HCT116 (cell line): ENCODE measurements around the gene CHN1. TPM values are rescaled to one million over a fixed set of nuclear protein-coding genes. Genes with fewer than 3 reads are reported as not detected.

Source experiments
- ATAC-seq: fragments of 200-7000 bp; cut with Tn5 transposase; 2 replicates; pipeline ENCODE4 v1.9.1; 2020; ENCODE audit warnings: mild to moderate bottlenecking, moderate library complexity
- BruUV-seq: library from RNA; stranded (reverse); fragments of 400-500 nt; replicated peaks from 2 replicates; lab custom pipeline; 2021; lab: Mats Ljungman, UMichigan
- CTCF ChIA-PET: fragments of 300-600 bp; sonication (Branson Sonifier 250); formaldehyde crosslinking; loops from one replicate; lab custom pipeline; 2021; ENCODE audit warnings: antibody characterized with exemption; lab: Charles Lee
- POLR2A ChIA-PET: fragments of 300-600, 350-600 bp; sonication (Branson Sonifier 250); formaldehyde crosslinking; loops from one replicate; lab custom pipeline; 2021; ENCODE audit warnings: antibody characterized with exemption; lab: Charles Lee
- RAD21 ChIA-PET, 2 experiments: fragments of 300-600 bp; sonication (Branson Sonifier 250); formaldehyde crosslinking; loops; one replicate each; lab custom pipeline; 2023; ENCODE audit warnings: low total read pairs in 2 of 2; ENCODE audit not compliant: uncharacterized antibody in 2 of 2, unreplicated experiment in 2 of 2, low non-redundant PET in 1 of 2; lab: Charles Lee
- DNase-seq: peaks from one replicate; pipeline ENCODE4 v3.0.0-alpha.2; 2010; ENCODE audit warnings: low read depth, low spot score
- H2AFZ ChIP-seq: fragments of 200-600 bp; shearing (Covaris generic), sonication (generic); 2 replicates; pipeline ENCODE4 v1.6.1; 2017; ENCODE audit warnings: low read depth, mixed run types, mixed read lengths, antibody characterized with exemption, low read length; ENCODE audit not compliant: poor library complexity, severe bottlenecking
- H3K27ac ChIP-seq: 2 replicates; pipeline ENCODE4 v1.5.1; 2012; ENCODE audit warnings: low read depth, low read length
- H3K27me3 ChIP-seq: fragments of 200-600 bp; sonication (generic); 2 replicates; pipeline ENCODE4 v1.6.1; 2016; ENCODE audit warnings: mixed run types, low read length, mixed read lengths; ENCODE audit not compliant: insufficient read depth
- H3K36me3 ChIP-seq, 2 experiments: fragments of 200-500 bp in 1 of 2; fragments of 200-600 bp in 1 of 2; sonication (Bioruptor generic) in 1 of 2; sonication (generic) in 1 of 2; 2 replicates each; pipeline versions ENCODE4 v1.5.1 to v1.6.1; 2014 to 2016; ENCODE audit warnings: low read length in 2 of 2, inconsistent platforms in 1 of 2, mixed read lengths in 1 of 2, mixed run types in 1 of 2; ENCODE audit not compliant: insufficient read depth in 2 of 2, control insufficient read depth in 1 of 2
- H3K4me1 ChIP-seq, 2 experiments: fragments of 200-600 bp in 1 of 2; sonication (generic) in 1 of 2; 2 replicates each; pipeline versions ENCODE4 v1.5.1 to v1.6.1; 2012 to 2017; ENCODE audit warnings: low read length in 2 of 2, inconsistent platforms in 1 of 2, mild to moderate bottlenecking in 1 of 2, mixed read lengths in 1 of 2, mixed run types in 1 of 2, moderate library complexity in 1 of 2; ENCODE audit not compliant: insufficient read depth in 2 of 2, control insufficient read depth in 1 of 2
- H3K4me2 ChIP-seq: fragments of 200-600 bp; sonication (generic); 2 replicates; pipeline ENCODE4 v1.6.1; 2017; ENCODE audit warnings: mixed run types, low read length, mixed read lengths
- H3K4me3 ChIP-seq, 2 experiments: fragments of 200-600 bp in 1 of 2; sonication (generic) in 1 of 2; replicated peaks in 1 of 2; 2 replicates each; pipeline ENCODE4 v1.5.1; 2011 to 2016; ENCODE audit warnings: low read length in 2 of 2, control low read depth in 1 of 2, low read depth in 1 of 2, mild to moderate bottlenecking in 1 of 2, mixed read lengths in 1 of 2, mixed run types in 1 of 2
- H3K79me2 ChIP-seq: fragments of 200-600 bp; sonication (generic); 2 replicates; pipeline ENCODE4 v1.6.1; 2017; ENCODE audit warnings: mild to moderate bottlenecking, mixed run types, low read length, moderate library complexity, mixed read lengths; ENCODE audit not compliant: insufficient read depth
- H3K9ac ChIP-seq: fragments of 200-600 bp; sonication (generic); 2 replicates; pipeline ENCODE4 v1.6.1; 2016; ENCODE audit warnings: low read length, mixed read lengths
- H3K9me2 ChIP-seq: fragments of 200-600 bp; sonication (generic), shearing (Covaris generic); 2 replicates; pipeline ENCODE4 v1.6.1; 2017; ENCODE audit warnings: mixed run types, mild to moderate bottlenecking, moderate library complexity; ENCODE audit not compliant: insufficient read depth
- H3K9me3 ChIP-seq, 2 experiments: fragments of 200-500 bp in 1 of 2; fragments of 200-600 bp in 1 of 2; sonication (Bioruptor generic) in 1 of 2; sonication (generic) in 1 of 2; 2 replicates each; pipeline ENCODE4 v1.6.1; 2014 to 2017; ENCODE audit warnings: low read length in 2 of 2, mixed read lengths in 2 of 2, inconsistent platforms in 1 of 2, low read depth in 1 of 2, mild to moderate bottlenecking in 1 of 2, mixed run types in 1 of 2, moderate library complexity in 1 of 2; ENCODE audit not compliant: control insufficient read depth in 1 of 2, insufficient read depth in 1 of 2
- H4K20me1 ChIP-seq: fragments of 200-600 bp; sonication (generic), shearing (Covaris generic); 2 replicates; pipeline ENCODE4 v1.6.1; 2017; ENCODE audit warnings: mixed run types, mild to moderate bottlenecking, moderate library complexity; ENCODE audit not compliant: insufficient read depth
- CEBPB ChIP-seq: IDR thresholded peaks from 2 replicates; pipeline ENCODE4 v1.6.1; 2012; ENCODE audit warnings: low read depth
- CTCF ChIP-seq, 3 experiments: fragments of 200-600 bp in 1 of 3; sonication (generic) in 1 of 3; IDR thresholded peaks in 2 of 3; conservative IDR thresholded peaks in 1 of 3; 2 replicates each; pipeline ENCODE4 v1.5.1; 2012 to 2017; ENCODE audit warnings: low read depth in 2 of 3, low read length in 2 of 3, antibody characterized with exemption in 1 of 3, borderline replicate concordance in 1 of 3, control low read depth in 1 of 3, mild to moderate bottlenecking in 1 of 3, mixed read lengths in 1 of 3, mixed run types in 1 of 3, moderate library complexity in 1 of 3; ENCODE audit not compliant: insufficient read depth in 1 of 3
- EGR1 ChIP-seq: IDR thresholded peaks from 2 replicates; pipeline ENCODE4 v1.6.1; 2012; ENCODE audit warnings: low read depth
- ELF1 ChIP-seq: IDR thresholded peaks from 2 replicates; pipeline ENCODE4 v1.6.1; 2012; ENCODE audit warnings: low read depth, borderline replicate concordance
- EZH2 ChIP-seq: fragments of 200-600 bp; sonication (generic); IDR thresholded peaks from 2 replicates; pipeline ENCODE4 v1.6.1; 2017; ENCODE audit warnings: antibody characterized with exemption, mixed run types
- JUND ChIP-seq: IDR thresholded peaks from 2 replicates; pipeline ENCODE4 v1.6.1; 2012
- MAX ChIP-seq: IDR thresholded peaks from 2 replicates; pipeline ENCODE4 v1.6.1; 2012
- POLR2A ChIP-seq: IDR thresholded peaks from 2 replicates; pipeline ENCODE4 v1.7.0; 2011; ENCODE audit warnings: borderline replicate concordance; ENCODE audit not compliant: insufficient read depth, insufficient read length; ENCODE audit errors: extremely low read depth
- POLR2AphosphoS5 ChIP-seq: IDR thresholded peaks from 2 replicates; pipeline ENCODE4 v1.6.1; 2011; ENCODE audit warnings: mild to moderate bottlenecking, low read depth, low read length, moderate library complexity
- RAD21 ChIP-seq: IDR thresholded peaks from 2 replicates; pipeline ENCODE4 v1.6.1; 2012; ENCODE audit warnings: low read depth, mild to moderate bottlenecking
- SIN3A ChIP-seq: IDR thresholded peaks from 2 replicates; pipeline ENCODE4 v1.6.1; 2012; ENCODE audit warnings: low read depth
- SRF ChIP-seq: IDR thresholded peaks from 2 replicates; pipeline ENCODE4 v1.6.1; 2012; ENCODE audit warnings: low read depth
- YY1 ChIP-seq: IDR thresholded peaks from 2 replicates; pipeline ENCODE4 v1.6.1; 2011; ENCODE audit warnings: low read length, low read depth, moderate library complexity, mild to moderate bottlenecking; ENCODE audit not compliant: insufficient replicate concordance; ENCODE audit errors: extremely low read depth
- ZFX ChIP-seq: fragments of 450-650 bp; IDR thresholded peaks from 2 replicates; pipeline ENCODE4 v1.6.1; 2017
- ZNF274 ChIP-seq: fragments of 200-500 bp; sonication (Bioruptor generic); IDR thresholded peaks from 2 replicates; pipeline ENCODE4 v1.6.1; 2014; ENCODE audit warnings: mild to moderate bottlenecking, low read depth, low read length, inconsistent platforms
- intact Hi-C: fragments of 100-400 bp; cut with micrococcal nuclease; formaldehyde crosslinking; loops from 2 replicates; pipeline ENCODE4 v1.10.0; 2022
- total RNA-seq: library from RNA; stranded (reverse); gene quantifications from one replicate; pipeline ENCODE4 v1.2.1, GENCODE V29; 2021; ENCODE audit not compliant: unreplicated experiment
- TF ChIP-seq, protein P1 (sequence below): IDR thresholded peaks from 2 replicates; pipeline ENCODE4 v1.6.1; 2012; ENCODE audit warnings: low read depth
- TF ChIP-seq, protein P2 (sequence below): IDR thresholded peaks from 2 replicates; pipeline ENCODE4 v1.6.1; 2012

The CHN1 gene
- total RNA-seq, 1 experiment from 2014 or later: 3.6 TPM

DNA sequence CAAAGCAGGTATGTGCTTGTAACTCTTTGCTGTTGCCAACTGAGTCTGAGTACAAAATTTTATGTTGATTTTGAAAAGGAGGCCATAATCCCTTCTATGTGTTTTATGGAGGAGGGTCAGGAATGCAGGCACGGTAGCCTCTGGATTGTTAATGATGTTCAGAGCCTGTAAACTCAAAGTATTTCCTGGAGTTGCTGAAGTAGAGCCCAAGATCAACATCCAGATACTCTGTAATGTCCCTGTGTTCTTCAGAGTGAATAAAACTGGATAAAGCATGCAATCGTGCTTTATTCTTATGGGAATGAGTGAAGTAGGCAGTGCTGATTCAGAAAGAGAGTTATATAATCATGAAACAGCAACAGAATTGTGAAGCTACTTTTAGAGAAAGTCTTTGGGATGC, 179.1 kb downstream of the CHN1 start:
- no peaks in the 10 kb centered on the region for H4K20me1 ChIP-seq
- POLR2A ChIA-PET: no interaction called here
- no peaks in the 10 kb centered on the region for H3K9me2 ChIP-seq
- no peaks in the 10 kb centered on the region for H3K36me3 ChIP-seq
- H3K4me2 ChIP-seq: no peak overlapping the region
- intact Hi-C loops: no loop called here
- RAD21 ChIA-PET: no interaction called here
- H2AFZ ChIP-seq: no peak overlapping the region
- ATAC-seq: no peak
- H3K79me2 ChIP-seq: no peaks in the 10 kb centered on the region
- no peak for DNase-seq
- H3K4me1 ChIP-seq: peaks cover 4 to 8% of the 10 kb centered on the region in 2 experiments; a peak in 2 of 4 replicates
- H3K9me3 ChIP-seq: no peaks in the 10 kb centered on the region
- no TSS peak for BruUV-seq
- H3K4me3 ChIP-seq: no peak overlapping the region
- CTCF ChIA-PET: no interaction called here
- H3K27me3 ChIP-seq: no peaks in the 10 kb centered on the region
- no peak for TF ChIP-seq POLR2AphosphoS5
- no peak for TF ChIP-seq CTCF (IDR thresholded peaks at IDR 0.05 in 2 of 3, conservative IDR thresholded peaks at IDR 0.05 in 1 of 3; ENCODE audit: borderline replicate concordance in 1 of 3, insufficient read depth in 1 of 3, low read depth in 2 of 3, low read length in 2 of 3)
- TF ChIP-seq ZNF274: no peak
- TF ChIP-seq RAD21: no peak
- TF ChIP-seq, protein P1, sequence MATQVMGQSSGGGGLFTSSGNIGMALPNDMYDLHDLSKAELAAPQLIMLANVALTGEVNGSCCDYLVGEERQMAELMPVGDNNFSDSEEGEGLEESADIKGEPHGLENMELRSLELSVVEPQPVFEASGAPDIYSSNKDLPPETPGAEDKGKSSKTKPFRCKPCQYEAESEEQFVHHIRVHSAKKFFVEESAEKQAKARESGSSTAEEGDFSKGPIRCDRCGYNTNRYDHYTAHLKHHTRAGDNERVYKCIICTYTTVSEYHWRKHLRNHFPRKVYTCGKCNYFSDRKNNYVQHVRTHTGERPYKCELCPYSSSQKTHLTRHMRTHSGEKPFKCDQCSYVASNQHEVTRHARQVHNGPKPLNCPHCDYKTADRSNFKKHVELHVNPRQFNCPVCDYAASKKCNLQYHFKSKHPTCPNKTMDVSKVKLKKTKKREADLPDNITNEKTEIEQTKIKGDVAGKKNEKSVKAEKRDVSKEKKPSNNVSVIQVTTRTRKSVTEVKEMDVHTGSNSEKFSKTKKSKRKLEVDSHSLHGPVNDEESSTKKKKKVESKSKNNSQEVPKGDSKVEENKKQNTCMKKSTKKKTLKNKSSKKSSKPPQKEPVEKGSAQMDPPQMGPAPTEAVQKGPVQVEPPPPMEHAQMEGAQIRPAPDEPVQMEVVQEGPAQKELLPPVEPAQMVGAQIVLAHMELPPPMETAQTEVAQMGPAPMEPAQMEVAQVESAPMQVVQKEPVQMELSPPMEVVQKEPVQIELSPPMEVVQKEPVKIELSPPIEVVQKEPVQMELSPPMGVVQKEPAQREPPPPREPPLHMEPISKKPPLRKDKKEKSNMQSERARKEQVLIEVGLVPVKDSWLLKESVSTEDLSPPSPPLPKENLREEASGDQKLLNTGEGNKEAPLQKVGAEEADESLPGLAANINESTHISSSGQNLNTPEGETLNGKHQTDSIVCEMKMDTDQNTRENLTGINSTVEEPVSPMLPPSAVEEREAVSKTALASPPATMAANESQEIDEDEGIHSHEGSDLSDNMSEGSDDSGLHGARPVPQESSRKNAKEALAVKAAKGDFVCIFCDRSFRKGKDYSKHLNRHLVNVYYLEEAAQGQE: no peak
- TF ChIP-seq CEBPB: no peak
- no peak for TF ChIP-seq MAX
- no peak for TF ChIP-seq ZFX
- TF ChIP-seq JUND: no peak
- TF ChIP-seq POLR2A: no peak
- no peak for TF ChIP-seq ELF1
- TF ChIP-seq EGR1: no peak
- no peak for TF ChIP-seq EZH2
- no peak for TF ChIP-seq SIN3A
- TF ChIP-seq SRF: no peak
- TF ChIP-seq, protein P2, sequence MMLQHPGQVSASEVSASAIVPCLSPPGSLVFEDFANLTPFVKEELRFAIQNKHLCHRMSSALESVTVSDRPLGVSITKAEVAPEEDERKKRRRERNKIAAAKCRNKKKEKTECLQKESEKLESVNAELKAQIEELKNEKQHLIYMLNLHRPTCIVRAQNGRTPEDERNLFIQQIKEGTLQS: no peak
- TF ChIP-seq YY1: no peak
- H3K9ac ChIP-seq: no peak overlapping the region
- no peak overlapping the region for H3K27ac ChIP-seq
